GM12878 (cell line): ENCODE data around the gene CBFA2T3. TPM values are rescaled to one million over a fixed set of nuclear protein-coding genes. Genes with fewer than 3 reads are reported as not detected.

ENCODE experiments used
- ATF3 ChIP-seq: IDR thresholded peaks from 2 replicates; pipeline ENCODE4 v1.6.1; 2011; ENCODE audit warnings: low read depth, mild to moderate bottlenecking, low read length, moderate library complexity, borderline replicate concordance; ENCODE audit errors: extremely low read depth
- BCL3 ChIP-seq: IDR thresholded peaks from 2 replicates; pipeline ENCODE4 v1.6.1; 2011; ENCODE audit warnings: borderline replicate concordance, low read depth, mild to moderate bottlenecking, moderate library complexity, low read length; ENCODE audit not compliant: insufficient read depth, poor library complexity, severe bottlenecking
- BHLHE40 ChIP-seq, 2 experiments: fragments of 450-650 bp in 1 of 2; IDR thresholded peaks; 2 replicates each; pipeline ENCODE4 v1.6.1; 2011 to 2017; ENCODE audit warnings: low read depth in 2 of 2, borderline replicate concordance in 1 of 2, improper control_type of control experiment in 1 of 2, low read length in 1 of 2, mild to moderate bottlenecking in 1 of 2
- BMI1 ChIP-seq: fragments of 450-650 bp; IDR thresholded peaks from 2 replicates; pipeline ENCODE4 v1.6.1; 2016; ENCODE audit warnings: mild to moderate bottlenecking, moderate library complexity, borderline replicate concordance
- BRCA1 ChIP-seq: IDR thresholded peaks from 2 replicates; pipeline ENCODE4 v1.6.1; 2011; ENCODE audit warnings: low read depth, low read length, improper control_type of control experiment
- EGR1 ChIP-seq, 2 experiments: IDR thresholded peaks; 1 replicate in 1 of 2; 2 replicates in 1 of 2; pipeline ENCODE4 v1.6.1; 2011 to 2012; ENCODE audit warnings: low read depth in 2 of 2, low read length in 2 of 2, borderline replicate concordance in 1 of 2, mild to moderate bottlenecking in 1 of 2, moderate library complexity in 1 of 2
- EP300 ChIP-seq, 2 experiments: fragments of 150-350 bp in 1 of 2; IDR thresholded peaks; 2 replicates each; pipeline ENCODE4 v1.6.1; 2011 to 2012; ENCODE audit warnings: low read depth in 2 of 2, low read length in 2 of 2, borderline replicate concordance in 1 of 2, improper control_type of control experiment in 1 of 2, inconsistent platforms in 1 of 2; ENCODE audit not compliant: control insufficient read depth in 1 of 2
- HSF1 ChIP-seq: fragments of 150-350 bp; IDR thresholded peaks from 2 replicates; pipeline ENCODE4 v1.6.1; 2014; ENCODE audit warnings: mild to moderate bottlenecking, low read depth, low read length
- MEF2A ChIP-seq: IDR thresholded peaks from 2 replicates; pipeline ENCODE4 v1.6.1; 2011; ENCODE audit warnings: low read depth, mild to moderate bottlenecking, low read length, moderate library complexity; ENCODE audit not compliant: insufficient read depth
- MTA2 ChIP-seq: fragments of 450-650 bp; IDR thresholded peaks from 2 replicates; pipeline ENCODE4 v1.6.1; 2016; ENCODE audit warnings: low read depth, mild to moderate bottlenecking, moderate library complexity
- NR2C2 ChIP-seq: IDR thresholded peaks from 2 replicates; pipeline ENCODE4 v1.6.1; 2011; ENCODE audit warnings: borderline replicate concordance, low read depth; ENCODE audit not compliant: control insufficient read depth, insufficient read length
- NR2F1 ChIP-seq: fragments of 450-650 bp; conservative IDR thresholded peaks from 2 replicates; pipeline ENCODE4 v1.6.1; 2017; ENCODE audit warnings: mild to moderate bottlenecking
- PAX5 ChIP-seq: IDR thresholded peaks from 2 replicates; pipeline ENCODE4 v1.6.1; 2011; ENCODE audit warnings: low read depth, low read length, borderline replicate concordance
- PAX8 ChIP-seq: fragments of 450-650 bp; IDR thresholded peaks from 2 replicates; pipeline ENCODE4 v1.6.1; 2017; ENCODE audit warnings: mild to moderate bottlenecking, moderate library complexity
- PML ChIP-seq: IDR thresholded peaks from 2 replicates; pipeline ENCODE4 v1.6.1; 2012; ENCODE audit warnings: low read length, inconsistent platforms
- RAD21 ChIP-seq: IDR thresholded peaks from 2 replicates; pipeline ENCODE4 v1.6.1; 2011; ENCODE audit warnings: mild to moderate bottlenecking, low read depth, low read length, moderate library complexity; ENCODE audit not compliant: insufficient read depth
- USF1 ChIP-seq: IDR thresholded peaks from 2 replicates; pipeline ENCODE4 v1.6.1; 2011; ENCODE audit warnings: borderline replicate concordance, low read depth, mild to moderate bottlenecking, moderate library complexity, mixed read lengths, low read length; ENCODE audit not compliant: insufficient read depth; ENCODE audit errors: extremely low read length
- YY1 ChIP-seq: IDR thresholded peaks from 2 replicates; pipeline ENCODE4 v1.6.1; 2011; ENCODE audit warnings: low read depth, mild to moderate bottlenecking, low read length
- ZNF592 ChIP-seq: fragments of 450-650 bp; IDR thresholded peaks from 2 replicates; pipeline ENCODE4 v1.6.1; 2017; ENCODE audit warnings: mild to moderate bottlenecking, moderate library complexity
- polyA plus RNA-seq, 11 experiments: library from polyadenylated mRNA; depleted of rRNA in 4 of 11; unstranded in 6 of 11; stranded (reverse) in 5 of 11; fragments of >200 nt; fragmentation: Nextera tagmentation in 4 of 11; fragmentation: Illumina TruSeq in 1 of 11; extraction: Ambion mirVana in 4 of 11; extraction: Trizol in 1 of 11; gene quantifications; 1 replicate in 1 of 11; 2 replicates in 10 of 11; pipeline versions ENCODE4 v1.2.1 to v1.2.3, GENCODE V29; 2011 to 2016; ENCODE audit warnings: inconsistent platforms in 2 of 11, missing spikeins in 2 of 11, low read depth in 1 of 11
- total RNA-seq, 4 experiments: library from RNA; depleted of rRNA in 3 of 4; stranded (reverse); fragments of >200 nt in 3 of 4; fragmentation: Illumina TruSeq in 1 of 4; extraction: Trizol in 1 of 4; gene quantifications; 2 replicates each; pipeline versions ENCODE4 v1.2.1 to v1.2.3, GENCODE V29; 2013 to 2021

Gene CBFA2T3
- total and polyA plus RNA-seq, 10 of the 15 experiments (the other 5 are each of a cell fraction or from before 2014, with no cell fraction given): 0.69 to 42.6 (median 4.5) TPM

GRCh38 chr16:88971371-88972097, 5.5 kb downstream of the CBFA2T3 start (continued):
- TF ChIP-seq HSF1: no peak
- no peak for TF ChIP-seq ATF3
- TF ChIP-seq BCL3: peak; percentile 84
- peak; percentile 75 for TF ChIP-seq MTA2
- TF ChIP-seq RAD21: 0 out of 2 replicates have a peak, but pooled peaks have one; percentile 17
- TF ChIP-seq BMI1: no peak
- no peak for TF ChIP-seq USF1
- TF ChIP-seq NR2F1: peak; percentile 92
- TF ChIP-seq NR2C2: no peak
- peak; percentile 94 for TF ChIP-seq PAX5
- TF ChIP-seq PML: no peak
- no peak for TF ChIP-seq BRCA1
- TF ChIP-seq EGR1 (IDR thresholded peaks at IDR 0.05; ENCODE audit: borderline replicate concordance in 1 of 2, low read depth in 2 of 2, low read length in 2 of 2): peak in 1 of 2 experiments; percentile 94; a peak in 2 of 3 replicates
- TF ChIP-seq BHLHE40 (IDR thresholded peaks at IDR 0.05; ENCODE audit: borderline replicate concordance in 1 of 2, low read depth in 2 of 2, low read length in 1 of 2): peak; percentile 82 to 84; a peak in 3 of 4 replicates
- TF ChIP-seq PAX8: no peak
- peak; percentile 69; the same call in 1 of the 2 replicates for TF ChIP-seq ZNF592
- peak; percentile 49 to 87; a peak in 3 of 4 replicates for TF ChIP-seq EP300 (IDR thresholded peaks at IDR 0.05; ENCODE audit: borderline replicate concordance in 1 of 2, control insufficient read depth in 1 of 2, low read depth in 2 of 2, low read length in 2 of 2)
- peak; percentile 50; the same call in 1 of the 2 replicates for TF ChIP-seq MEF2A
- TF ChIP-seq YY1: 0 out of 2 replicates have a peak, but pooled peaks have one; percentile 44
